Activated CD8-positive, alpha-beta T cell treated with anti-CD3 and anti-CD28 coated beads, Interleukin-2, amount 10 ng/mL, durations not matched to agents 7 days and 5 days (primary cell): ENCODE measurements around the gene CROCC. TPM values are rescaled to one million over a fixed set of nuclear protein-coding genes. Genes with fewer than 3 reads are reported as not detected.
A peak's percentile ranks its signal among the peaks of the same experiment; 100 is the strongest.
"Not testable (repeated sequence)": the region's sequence is repeated elsewhere in the genome, so short reads cannot be mapped to it uniquely, and the experiment has no call there.

ENCODE experiments used
- ATAC-seq: fragments of 150-1000 bp; cut with Tn5 transposase; one replicate; pipeline ENCODE4 v1.10.0; 2021; ENCODE audit warnings: moderate library complexity
- CTCF ChIA-PET: fragments of 350-600 bp; sonication (Branson Sonifier 250); formaldehyde crosslinking; loops from one replicate; lab custom pipeline; 2021; ENCODE audit warnings: antibody characterized with exemption; lab: Charles Lee
- POLR2A ChIA-PET: fragments of 350-600 bp; sonication (Branson Sonifier 250); formaldehyde crosslinking; loops from one replicate; lab custom pipeline; 2021; ENCODE audit warnings: antibody characterized with exemption; lab: Charles Lee
- DNase-seq: peaks from one replicate; pipeline ENCODE4 v3.0.0-alpha.2; 2020
- H3K27ac Mint-ChIP-seq: one replicate; pipeline ENCODE4 v1.8.0; 2021; ENCODE audit warnings: mild to moderate bottlenecking, mixed read lengths
- H3K27me3 Mint-ChIP-seq: one replicate; pipeline ENCODE4 v1.8.0; 2021; ENCODE audit warnings: low read depth, mixed read lengths
- H3K36me3 Mint-ChIP-seq: one replicate; pipeline ENCODE4 v1.8.0; 2021; ENCODE audit warnings: low read depth, mixed read lengths
- H3K4me1 Mint-ChIP-seq: one replicate; pipeline ENCODE4 v1.8.0; 2021; ENCODE audit warnings: low read depth, mixed read lengths
- H3K4me3 Mint-ChIP-seq: one replicate; pipeline ENCODE4 v1.8.0; 2021; ENCODE audit warnings: mild to moderate bottlenecking, mixed read lengths
- H3K9me3 Mint-ChIP-seq: one replicate; pipeline ENCODE4 v1.8.0; 2022; ENCODE audit warnings: mixed read lengths; ENCODE audit not compliant: insufficient read depth
- total RNA-seq, 2 experiments: library from RNA; stranded (reverse); gene quantifications; one replicate each; pipeline ENCODE4 v1.2.3, GENCODE V29; 2021

The CROCC gene
- total RNA-seq, 2 experiments from 2014 or later, result 31.7 to 33.1 TPM

GRCh38 chr1:16948282-16948891 is 26.7 kb downstream of the CROCC start:
- CTCF ChIA-PET, result interaction anchor here (0.9 to 3.9 kb wide), 2 partner anchors 12 to 96 kb away, joined by 3 to 18 read pairs; no protein-coding TSS in a partner anchor
- H3K4me3 Mint-ChIP-seq, H3K27me3 Mint-ChIP-seq, ATAC-seq, H3K9me3 Mint-ChIP-seq, H3K27ac Mint-ChIP-seq, POLR2A ChIA-PET, H3K36me3 Mint-ChIP-seq, DNase-seq, H3K4me1 Mint-ChIP-seq: not testable (repeated sequence)

GRCh38 chr1:16949026-16949425 is 27.3 kb downstream of the CROCC start:
- H3K27me3 Mint-ChIP-seq, H3K4me3 Mint-ChIP-seq, H3K4me1 Mint-ChIP-seq, POLR2A ChIA-PET, ATAC-seq, DNase-seq, H3K9me3 Mint-ChIP-seq, H3K36me3 Mint-ChIP-seq, H3K27ac Mint-ChIP-seq: not testable (repeated sequence)
- CTCF ChIA-PET, result interaction anchor here (1.7 to 3.9 kb wide), 3 partner anchors 11 to 97 kb away, joined by 4 to 29 read pairs (median 18); partner anchors contain the start of gene CROCC

- H3K36me3 Mint-ChIP-seq, H3K27me3 Mint-ChIP-seq, ATAC-seq, H3K4me1 Mint-ChIP-seq, H3K27ac Mint-ChIP-seq, H3K4me3 Mint-ChIP-seq, DNase-seq, H3K9me3 Mint-ChIP-seq: not testable (repeated sequence)
- POLR2A ChIA-PET, result interaction anchor here (1.0 kb wide), 1 partner anchor 47 kb away, joined by 3 read pairs; no protein-coding TSS in a partner anchor
- CTCF ChIA-PET, result interaction anchor here (0.6 to 3.8 kb wide), 16 partner anchors 9 to 340 kb away, joined by 3 to 37 read pairs (median 4); partner anchors contain the start of gene NBPF1
These were observed 30.6 kb downstream of the CROCC start for GRCh38 chr1:16952376-16952775.

GRCh38 chr1:16954579-16954978 is 32.8 kb downstream of the CROCC start:
- POLR2A ChIA-PET, result no interaction called here
- H3K4me3 Mint-ChIP-seq, result no peak overlapping the region
- no peaks in the 10 kb centered on the region for H3K4me1 Mint-ChIP-seq
- DNase-seq (no peak), ATAC-seq (no peak)
- no peaks in the 10 kb centered on the region for H3K27me3 Mint-ChIP-seq
- no peak overlapping the region for H3K27ac Mint-ChIP-seq
- CTCF ChIA-PET, result no interaction called here
- no peaks in the 10 kb centered on the region for H3K36me3 Mint-ChIP-seq
- no peaks in the 10 kb centered on the region for H3K9me3 Mint-ChIP-seq

- POLR2A ChIA-PET, result no interaction called here
- peaks cover under 1% of the 10 kb centered on the region for H3K4me1 Mint-ChIP-seq
- no peaks in the 10 kb centered on the region for H3K27me3 Mint-ChIP-seq
- no peaks in the 10 kb centered on the region for H3K9me3 Mint-ChIP-seq
- H3K36me3 Mint-ChIP-seq, result no peaks in the 10 kb centered on the region
- DNase-seq, result no peak
- CTCF ChIA-PET, result interaction anchor here (1.1 kb wide), 1 partner anchor 12 kb away, joined by 3 read pairs; no protein-coding TSS in a partner anchor
- no peak overlapping the region for H3K4me3 Mint-ChIP-seq
- no peak overlapping the region for H3K27ac Mint-ChIP-seq
- ATAC-seq, result no peak
These were observed 33.5 kb downstream of the CROCC start for GRCh38 chr1:16955186-16955585.

- Mint-ChIP-seq H3K4me1 (peaks cover 12% of the 10 kb centered on the region), H3K27me3 (no peaks in the 10 kb centered on the region), H3K4me3 (no peak overlapping the region), H3K27ac (no peak overlapping the region), H3K36me3 (no peaks in the 10 kb centered on the region), H3K9me3 (no peaks in the 10 kb centered on the region)
- POLR2A ChIA-PET, result no interaction called here
- CTCF ChIA-PET, result interaction anchor here (1.1 to 1.7 kb wide), 2 partner anchors 76 to 89 kb away, joined by 3 to 7 read pairs; no protein-coding TSS in a partner anchor
- DNase-seq, result no peak
- ATAC-seq, result no peak
These were observed 35.0 kb downstream of the CROCC start for GRCh38 chr1:16956775-16957174.

- H3K27ac Mint-ChIP-seq, result no peak overlapping the region
- ChIA-PET POLR2A (no interaction called here), CTCF (interaction anchor here (1.7 kb wide), 1 partner anchor 88 kb away, joined by 7 read pairs; no protein-coding TSS in a partner anchor)
- H3K4me3 Mint-ChIP-seq, result no peak overlapping the region
- no peaks in the 10 kb centered on the region for H3K9me3 Mint-ChIP-seq
- ATAC-seq (no peak), DNase-seq (no peak)
- H3K27me3 Mint-ChIP-seq, result no peaks in the 10 kb centered on the region
- H3K36me3 Mint-ChIP-seq, result no peaks in the 10 kb centered on the region
- peaks cover 12% of the 10 kb centered on the region for H3K4me1 Mint-ChIP-seq
These were observed 36.0 kb downstream of the CROCC start for GRCh38 chr1:16957731-16958130.

GRCh38 chr1:16958475-16958874 is 36.7 kb downstream of the CROCC start:
- Mint-ChIP-seq H3K27me3 (no peaks in the 10 kb centered on the region), H3K9me3 (no peaks in the 10 kb centered on the region), H3K36me3 (no peaks in the 10 kb centered on the region), H3K4me3 (no peak overlapping the region), H3K27ac (no peak overlapping the region), H3K4me1 (peaks cover 12% of the 10 kb centered on the region)
- DNase-seq (no peak), ATAC-seq (no peak)
- POLR2A ChIA-PET, result no interaction called here
- CTCF ChIA-PET, result no interaction called here

GRCh38 chr1:16960560-16961296 is 39.0 kb downstream of the CROCC start:
- ATAC-seq (peak; percentile 94), DNase-seq (peak; percentile 85)
- peak overlapping the region; percentile 65 for H3K4me3 Mint-ChIP-seq
- H3K27me3 Mint-ChIP-seq, result no peaks in the 10 kb centered on the region
- no peaks in the 10 kb centered on the region for H3K36me3 Mint-ChIP-seq
- ChIA-PET CTCF (interaction anchor here (0.6 to 3.5 kb wide), 29 partner anchors 9 to 1433 kb away, joined by 3 to 37 read pairs (median 4); partner anchors contain the start of gene CROCC), POLR2A (interaction anchor here (1.3 to 1.8 kb wide), 2 partner anchors 12 to 56 kb away, joined by 3 to 5 read pairs; no protein-coding TSS in a partner anchor)
- peaks cover 12% of the 10 kb centered on the region for H3K4me1 Mint-ChIP-seq
- H3K9me3 Mint-ChIP-seq, result no peaks in the 10 kb centered on the region
- H3K27ac Mint-ChIP-seq, result peak overlapping the region; percentile 66

- Mint-ChIP-seq H3K27me3 (no peaks in the 10 kb centered on the region), H3K4me1 (peaks cover 12% of the 10 kb centered on the region), H3K4me3 (peak overlapping the region; percentile 61), H3K36me3 (no peaks in the 10 kb centered on the region), H3K9me3 (no peaks in the 10 kb centered on the region), H3K27ac (peak overlapping the region; percentile 20)
- no peak for ATAC-seq
- ChIA-PET CTCF (interaction anchor here (0.6 to 3.5 kb wide), 26 partner anchors 8 to 1434 kb away, joined by 3 to 37 read pairs (median 4); partner anchors contain the start of gene CROCC), POLR2A (interaction anchor here (1.3 to 1.8 kb wide), 2 partner anchors 11 to 57 kb away, joined by 3 to 5 read pairs; no protein-coding TSS in a partner anchor)
- DNase-seq, result no peak
These were observed 39.8 kb downstream of the CROCC start for GRCh38 chr1:16961297-16962133.

GRCh38 chr1:16964169-16964568 is 42.4 kb downstream of the CROCC start:
- ATAC-seq, H3K27ac Mint-ChIP-seq, H3K4me3 Mint-ChIP-seq, H3K9me3 Mint-ChIP-seq, DNase-seq, POLR2A ChIA-PET, H3K36me3 Mint-ChIP-seq, H3K27me3 Mint-ChIP-seq: not testable (repeated sequence)
- H3K4me1 Mint-ChIP-seq, result peaks cover 12% of the 10 kb centered on the region
- CTCF ChIA-PET, result interaction anchor here (1.3 kb wide), 1 partner anchor 82 kb away, joined by 5 read pairs; no protein-coding TSS in a partner anchor
